HG03025 (cell line): ENCODE data around the gene FGFRL1.

Experiments
- ATAC-seq: cut with Tn5 transposase; IDR thresholded peaks from one replicate; pipeline ENCODE4 v1.9.1; 2021; ENCODE audit warnings: mild to moderate bottlenecking, moderate library complexity; ENCODE audit not compliant: unreplicated experiment, low FRiP score

The FGFRL1 gene

DNA sequence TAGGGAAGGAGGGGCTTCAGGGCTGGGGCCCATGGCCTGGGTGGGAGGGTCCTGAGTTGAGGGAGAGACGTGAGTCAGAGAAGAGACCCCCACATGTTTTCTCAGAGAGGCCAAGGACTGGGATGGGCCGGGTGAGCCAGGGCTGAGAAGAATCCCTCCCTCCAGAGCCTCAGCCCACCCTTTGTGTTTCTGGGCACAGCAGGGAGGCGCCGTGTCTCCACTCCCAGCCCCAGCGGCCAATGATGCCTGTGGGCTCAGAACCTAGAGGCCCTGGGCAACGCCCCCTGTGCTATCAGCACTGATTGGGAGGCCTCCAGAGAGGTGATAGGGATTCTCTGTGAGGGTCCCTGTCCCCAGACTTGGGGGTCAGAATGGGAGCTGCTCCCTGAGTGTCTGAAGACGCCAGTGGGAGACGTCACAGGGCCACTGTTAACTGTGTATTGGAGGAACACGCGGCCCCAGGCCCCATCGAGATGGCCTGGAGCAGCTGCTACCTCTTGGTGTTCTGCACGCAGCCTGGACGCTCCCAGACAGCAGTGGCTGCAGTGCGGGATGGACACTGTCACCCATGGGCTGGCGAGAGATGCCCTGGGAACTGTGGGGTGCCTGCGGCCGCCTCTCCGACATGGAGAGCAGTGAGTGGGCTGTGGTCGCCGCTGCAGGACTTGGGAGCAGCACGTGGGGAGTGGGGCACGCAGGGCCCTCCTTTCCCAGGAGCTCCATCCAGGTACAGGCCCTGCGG, 8.5 kb downstream of the FGFRL1 start:
- ATAC-seq, result no peak

- no peak for ATAC-seq
These were observed 10.1 kb downstream of the FGFRL1 start for GRCh38 chr4:1021386-1022050.

GRCh38 chr4:1022051-1022738, 10.8 kb downstream of the FGFRL1 start:
- ATAC-seq, result no peak

DNA sequence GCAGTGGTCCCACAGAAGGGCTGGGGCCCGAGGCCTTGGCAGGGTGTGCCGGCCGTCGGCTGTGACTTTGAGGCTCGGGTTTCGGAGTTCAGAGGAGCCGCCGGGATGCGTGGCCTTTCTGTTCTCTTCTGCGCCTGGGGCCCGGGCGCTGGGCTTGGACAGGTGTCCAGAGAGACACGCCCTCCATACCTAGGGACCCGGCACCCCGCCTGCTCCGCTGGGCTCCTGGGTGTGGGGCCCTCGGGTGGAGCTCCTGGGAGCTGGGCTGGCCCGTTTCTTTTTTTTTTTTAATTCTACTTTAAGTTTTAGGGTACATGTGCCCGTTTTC, 11.3 kb downstream of the FGFRL1 start:
- ATAC-seq, result no peak

- no peak for ATAC-seq
These were observed 11.7 kb downstream of the FGFRL1 start for GRCh38 chr4:1023075-1023640.

DNA sequence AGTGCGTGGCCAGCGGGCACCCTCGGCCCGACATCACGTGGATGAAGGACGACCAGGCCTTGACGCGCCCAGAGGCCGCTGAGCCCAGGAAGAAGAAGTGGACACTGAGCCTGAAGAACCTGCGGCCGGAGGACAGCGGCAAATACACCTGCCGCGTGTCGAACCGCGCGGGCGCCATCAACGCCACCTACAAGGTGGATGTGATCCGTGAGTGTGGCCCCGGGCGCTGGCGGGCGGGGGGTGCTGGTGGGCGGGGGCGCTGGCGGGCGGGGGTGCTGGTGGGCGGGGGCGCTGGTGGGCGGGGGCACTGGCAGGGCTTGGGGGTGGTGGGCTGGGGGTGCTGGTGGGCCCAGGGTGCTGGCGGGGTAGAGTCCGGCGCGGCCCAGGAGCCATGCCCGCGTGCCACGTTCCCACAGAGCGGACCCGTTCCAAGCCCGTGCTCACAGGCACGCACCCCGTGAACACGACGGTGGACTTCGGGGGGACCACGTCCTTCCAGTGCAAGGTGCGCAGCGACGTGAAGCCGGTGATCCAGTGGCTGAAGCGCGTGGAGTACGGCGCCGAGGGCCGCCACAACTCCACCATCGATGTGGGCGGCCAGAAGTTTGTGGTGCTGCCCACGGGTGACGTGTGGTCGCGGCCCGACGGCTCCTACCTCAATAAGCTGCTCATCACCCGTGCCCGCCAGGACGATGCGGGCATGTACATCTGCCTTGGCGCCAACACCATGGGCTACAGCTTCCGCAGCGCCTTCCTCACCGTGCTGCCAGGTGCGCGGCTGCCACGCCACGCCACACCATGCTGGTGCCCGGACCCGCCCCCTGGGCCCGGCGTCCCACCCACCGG, 12.7 kb downstream of the FGFRL1 start:
- no peak for ATAC-seq

GRCh38 chr4:1024882-1025545, 13.6 kb downstream of the FGFRL1 start:
- no peak for ATAC-seq

DNA sequence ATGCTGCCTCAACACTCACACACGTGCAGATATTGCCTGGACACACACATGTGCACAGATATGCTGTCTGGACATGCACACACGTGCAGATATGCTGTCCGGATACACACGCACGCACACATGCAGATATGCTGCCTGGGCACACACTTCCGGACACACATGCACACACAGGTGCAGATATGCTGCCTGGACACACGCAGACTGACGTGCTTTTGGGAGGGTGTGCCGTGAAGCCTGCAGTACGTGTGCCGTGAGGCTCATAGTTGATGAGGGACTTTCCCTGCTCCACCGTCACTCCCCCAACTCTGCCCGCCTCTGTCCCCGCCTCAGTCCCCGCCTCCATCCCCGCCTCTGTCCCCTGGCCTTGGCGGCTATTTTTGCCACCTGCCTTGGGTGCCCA, 14.7 kb downstream of the FGFRL1 start:
- ATAC-seq, result no peak

DNA sequence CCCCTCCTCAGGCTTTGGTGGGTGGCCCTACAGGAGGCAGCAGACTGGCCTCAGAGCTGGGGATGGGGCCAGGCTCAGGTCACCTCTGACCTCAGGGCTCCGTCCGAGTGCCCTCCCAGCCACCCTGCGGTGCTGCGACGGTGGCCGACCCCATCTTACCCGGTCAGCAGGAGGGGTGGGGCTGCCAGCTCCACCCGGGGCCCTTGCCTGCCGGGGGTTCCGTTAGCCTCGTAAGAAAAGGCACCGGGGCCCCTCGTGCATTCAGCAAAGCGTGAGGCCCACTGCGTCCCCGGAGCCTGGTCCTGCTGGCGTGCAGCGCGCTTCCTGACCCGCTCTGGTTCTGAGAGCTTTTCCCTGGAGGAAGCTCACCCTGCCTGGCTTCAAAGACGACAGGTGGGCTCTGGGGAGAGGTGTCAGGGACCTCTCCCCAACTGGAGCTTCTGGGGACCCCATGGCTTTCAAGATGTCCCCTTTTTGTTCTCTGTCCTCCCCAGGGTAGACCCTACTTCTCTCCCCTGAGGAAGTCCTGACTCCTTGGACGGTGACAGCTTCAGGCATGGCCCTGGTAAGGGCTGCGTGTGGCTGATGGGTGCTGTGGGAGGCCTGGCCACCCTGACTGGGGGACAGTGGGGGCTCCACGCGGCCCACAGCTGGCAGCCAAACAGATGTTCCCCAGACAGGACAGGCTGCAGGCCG, 15.9 kb downstream of the FGFRL1 start:
- no peak for ATAC-seq

GRCh38 chr4:1027915-1028238, 16.5 kb downstream of the FGFRL1 start:
- no peak for ATAC-seq

- no peak for ATAC-seq
These were observed 17.3 kb downstream of the FGFRL1 start for GRCh38 chr4:1028574-1029220.

DNA sequence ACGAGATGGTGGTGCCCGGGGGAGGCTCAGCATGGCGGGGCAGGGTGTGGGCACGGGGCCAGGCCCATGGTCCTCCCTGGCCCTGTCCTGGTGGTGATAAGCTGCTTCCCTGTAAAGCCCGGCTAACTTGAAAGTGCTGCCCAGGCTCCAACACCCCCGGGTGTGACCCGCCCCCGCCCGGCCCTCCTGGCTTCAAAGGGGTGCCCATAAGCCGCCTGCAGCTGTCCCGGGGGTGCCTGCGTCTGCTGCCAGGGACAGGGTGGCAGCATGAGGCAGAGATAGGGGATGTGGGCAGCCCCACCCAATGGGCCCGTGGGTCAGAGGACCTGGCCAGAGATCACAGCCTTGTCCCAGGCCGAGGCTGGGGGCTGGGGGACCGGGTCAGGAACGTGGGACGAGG, 18.1 kb downstream of the FGFRL1 start:
- no peak for ATAC-seq

GRCh38 chr4:1030031-1030430, 18.6 kb downstream of the FGFRL1 start:
- no peak for ATAC-seq

DNA sequence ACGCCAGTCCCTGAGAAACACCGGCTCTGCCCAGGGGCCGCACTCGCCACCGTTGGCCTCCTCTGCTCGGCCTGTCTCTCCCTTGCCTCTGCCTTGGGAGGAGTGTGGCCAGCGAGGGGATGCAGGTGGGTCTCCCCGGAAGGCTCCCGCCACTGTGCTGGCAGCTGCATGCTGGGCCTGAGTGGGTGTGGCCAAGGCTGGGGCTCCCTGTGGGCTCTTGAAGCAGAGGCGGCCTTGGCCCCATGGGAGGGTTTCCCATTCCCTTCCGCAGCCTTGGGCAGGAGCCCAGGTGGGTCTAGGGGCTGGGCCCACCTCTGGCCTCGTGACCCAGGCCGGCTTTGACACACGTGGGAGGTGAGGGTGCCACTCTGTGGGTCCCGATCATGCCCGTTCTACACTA, 19.1 kb downstream of the FGFRL1 start:
- no peak for ATAC-seq

DNA sequence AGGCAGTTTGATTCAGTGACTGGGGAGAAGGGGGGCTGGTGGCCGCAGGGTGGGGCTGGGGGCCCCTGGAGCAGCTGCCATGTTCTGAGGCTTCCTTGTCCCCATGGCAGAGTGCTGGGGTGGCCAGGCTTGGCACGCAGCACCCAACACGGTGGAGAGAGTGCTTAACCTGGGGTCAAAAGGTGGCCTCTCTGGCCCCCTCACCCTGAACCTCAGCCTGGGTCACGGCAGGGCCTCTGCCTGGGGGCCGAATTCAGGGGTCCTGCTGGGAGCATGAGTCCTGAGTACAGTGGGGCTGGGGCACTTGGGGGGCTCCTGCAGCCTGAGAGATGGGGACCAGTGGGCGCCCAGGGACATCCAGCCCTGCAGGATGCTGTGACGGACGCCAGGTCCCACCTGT, 19.9 kb downstream of the FGFRL1 start:
- ATAC-seq, result no peak

GRCh38 chr4:1031956-1032795, 20.8 kb downstream of the FGFRL1 start:
- no peak for ATAC-seq

DNA sequence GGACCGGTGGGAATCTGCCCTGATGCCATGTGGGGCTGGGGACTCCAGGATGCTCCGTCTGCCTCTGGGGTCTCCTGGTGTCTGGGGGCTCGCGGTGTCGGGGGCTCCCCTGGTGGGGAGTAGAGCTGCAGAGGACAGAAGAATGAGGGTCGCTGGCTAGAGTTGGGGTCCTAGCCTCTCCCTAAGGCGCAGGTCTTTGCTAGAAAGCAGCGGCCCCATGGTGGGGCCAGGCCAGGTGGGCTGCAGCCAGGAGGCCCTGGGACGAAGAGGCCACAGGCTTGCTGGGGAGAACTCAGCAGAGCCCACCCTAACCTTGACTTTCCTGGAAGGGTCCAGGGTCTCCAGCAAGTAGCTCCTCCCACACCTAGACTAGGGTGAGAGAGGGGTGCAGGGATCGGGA, 21.4 kb downstream of the FGFRL1 start:
- no peak for ATAC-seq

- no peak for ATAC-seq
These were observed 22.6 kb downstream of the FGFRL1 start for GRCh38 chr4:1033840-1034551.
